ENCODE measurements around the gene DUOX2. TPM values are rescaled to one million over a fixed set of nuclear protein-coding genes. Genes with fewer than 3 reads are reported as not detected.

Gene DUOX2
- total and polyA plus RNA-seq, 2 of the 8 experiments (the other 6 are each of a cell fraction or from before 2014, with no cell fraction given), result 0.08 TPM; not detected in 1

DNA sequence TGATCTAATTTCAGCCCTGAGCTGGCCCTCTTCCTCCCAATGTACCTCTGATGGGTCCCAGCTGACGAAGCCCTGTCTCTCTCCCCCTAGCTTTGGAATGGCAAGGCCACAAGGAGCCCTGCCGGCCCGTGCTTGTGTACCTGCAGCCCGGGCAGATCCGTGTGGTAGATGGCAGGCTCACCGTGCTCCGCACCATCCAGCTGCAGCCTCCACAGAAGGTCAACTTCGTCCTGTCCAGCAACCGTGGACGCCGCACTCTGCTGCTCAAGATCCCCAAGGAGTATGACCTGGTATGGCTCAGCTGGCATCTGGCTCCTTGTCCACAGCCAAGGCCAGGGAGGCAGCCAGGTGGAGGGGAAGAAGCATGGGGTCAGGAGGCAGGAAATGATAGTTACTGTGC, 30.0 kb upstream of the DUOX2 start:
- Histone ChIP-seq H3K23me2 (ENCODE audit: low read depth, low read length) (no peaks in the 10 kb centered on the region), H4K91ac (replicated peaks; ENCODE audit: insufficient read length, low read length) (no peak overlapping the region), H3K9ac (replicated peaks in 1 of 4; ENCODE audit: extremely low read depth in 1 of 4, low read depth in 3 of 4, low read length in 3 of 4) (no peak overlapping the region), H2BK12ac (ENCODE audit: low read depth, low read length) (no peak overlapping the region), H3K4me2 (ENCODE audit: insufficient read depth in 1 of 2, low read depth in 2 of 2, low read length in 2 of 2) (no peak overlapping the region), H2BK120ac (replicated peaks; ENCODE audit: low read depth, low read length) (no peak overlapping the region), H2BK5ac (ENCODE audit: low read depth, low read length) (no peak overlapping the region), H2BK20ac (ENCODE audit: low read length) (no peak overlapping the region), H3K18ac (ENCODE audit: extremely low read depth, low read length) (no peak overlapping the region), H3K4me3 (ENCODE audit: extremely low read depth in 1 of 4, insufficient read depth in 2 of 4, low read depth in 3 of 4, low read length in 4 of 4) (no peak overlapping the region), H3K14ac (ENCODE audit: insufficient read length) (no peak overlapping the region), H2AFZ (ENCODE audit: low read length) (no peak overlapping the region), H4K5ac (ENCODE audit: insufficient read length, low read depth, low read length) (no peak overlapping the region), H2BK15ac (ENCODE audit: low read length) (no peak overlapping the region), H3K27ac (ENCODE audit: low read depth, low read length) (no peak overlapping the region), H3K56ac (replicated peaks; ENCODE audit: insufficient read length, low read depth, low read length) (no peak overlapping the region), H4K8ac (ENCODE audit: extremely low read depth, insufficient read depth, low read length) (no peak overlapping the region), H3K23ac (ENCODE audit: insufficient read length) (no peak overlapping the region), H3K4me1 (replicated peaks in 1 of 4; ENCODE audit: control insufficient read depth in 3 of 4, insufficient read depth in 4 of 4, low read length in 3 of 4) (no peaks in the 10 kb centered on the region; a peak in 1 of 7 replicates), H3K79me1 (ENCODE audit: low read depth, low read length) (no peaks in the 10 kb centered on the region; the same call in 1 of the 2 replicates), H3K27me3 (replicated peaks in 1 of 4; ENCODE audit: control insufficient read depth in 3 of 4, extremely low read depth in 1 of 4, insufficient read depth in 3 of 4, low read length in 3 of 4) (no peaks in the 10 kb centered on the region; a peak in 1 of 7 replicates), H3K79me2 (ENCODE audit: control insufficient read depth in 1 of 2, insufficient read depth in 2 of 2, low read length in 2 of 2) (no peaks in the 10 kb centered on the region), H3K9me3 (ENCODE audit: insufficient read depth in 2 of 2, low read depth in 1 of 2, low read length in 1 of 2) (no peaks in the 10 kb centered on the region), H4K20me1 (replicated peaks in 1 of 2; ENCODE audit: control insufficient read depth in 1 of 2, insufficient read depth in 2 of 2, low read length in 2 of 2) (no peaks in the 10 kb centered on the region), H2AK5ac (ENCODE audit: low read depth, low read length) (no peak overlapping the region), H3K36me3 (ENCODE audit: control insufficient read depth in 2 of 4, insufficient read depth in 4 of 4, low read length in 3 of 4) (no peaks in the 10 kb centered on the region), H3K4ac (replicated peaks; ENCODE audit: insufficient read length, low read depth, low read length) (no peak overlapping the region)
- CTCF ChIA-PET (ENCODE audit: partially characterized antibody), result interaction anchor here (0.8 to 10.1 kb wide), 7 partner anchors 9 to 249 kb away, joined by 3 to 57 read pairs (median 4); no protein-coding TSS in a partner anchor
- no peak for FAIRE-seq
- DNase-seq (ENCODE audit: low read depth in 1 of 2, low spot score in 2 of 2), result no peak
- WGBS, 2 experiments (ENCODE audit: extremely low coverage in 1 of 2, insufficient coverage in 1 of 2, insufficient read length in 1 of 2, insufficient replicate concordance in 2 of 2, low coverage in 1 of 2, low lambda C conversion rate in 2 of 2, missing lambda C conversion rate in 1 of 2), result 86% methylated on average over 11 of the region's 11 CpGs; no CpG with 5 or more reads in 1 of the 2 experiments
- POLR2A ChIA-PET (ENCODE audit: partially characterized antibody), result interaction anchor here (2.0 kb wide), 1 partner anchor 14 kb away, joined by 6 read pairs; the partner anchor contains the start of genes DUOX1 and DUOXA1
- no peak for TF ChIP-seq POLR2AphosphoS5 (IDR thresholded peaks at IDR 0.05; ENCODE audit: low read depth, low read length)
- no peak for TF ChIP-seq TEAD4 (IDR thresholded peaks at IDR 0.05; ENCODE audit: low read depth, low read length)
- TF ChIP-seq NRF1 (IDR thresholded peaks at IDR 0.05; ENCODE audit: low read depth, low read length), result no peak
- no peak for TF ChIP-seq POLR2A (IDR thresholded peaks at IDR 0.05; ENCODE audit: control extremely low read depth in 1 of 2, low read depth in 2 of 2, low read length in 2 of 2)
- no peak for TF ChIP-seq CBX8 (IDR thresholded peaks at IDR 0.05; ENCODE audit: borderline replicate concordance, low read depth, low read length)
- no peak for TF ChIP-seq MAFK (IDR thresholded peaks at IDR 0.05; ENCODE audit: low read depth, low read length)
- TF ChIP-seq SIX5 (IDR thresholded peaks at IDR 0.05; ENCODE audit: low read depth, low read length), result no peak
- no peak for TF ChIP-seq RFX5 (IDR thresholded peaks at IDR 0.05; ENCODE audit: borderline replicate concordance, low read depth, low read length)
- no peak for TF ChIP-seq GABPA (IDR thresholded peaks at IDR 0.05; ENCODE audit: borderline replicate concordance, insufficient read depth, low read length)
- TF ChIP-seq JUN (IDR thresholded peaks at IDR 0.05; ENCODE audit: low read depth, low read length), result no peak
- TF ChIP-seq BACH1 (IDR thresholded peaks at IDR 0.05; ENCODE audit: low read length), result no peak
- TF ChIP-seq BRCA1 (IDR thresholded peaks at IDR 0.05; ENCODE audit: low read depth, low read length), result no peak
- no peak for TF ChIP-seq RAD21 (IDR thresholded peaks at IDR 0.05 in 1 of 2, conservative IDR thresholded peaks at IDR 0.05 in 1 of 2; ENCODE audit: low read depth in 2 of 2, low read length in 2 of 2)
